ENCODE measurements around the gene NR5A2. TPM values are rescaled to one million over a fixed set of nuclear protein-coding genes. Genes with fewer than 3 reads are reported as not detected.

The NR5A2 gene
- total RNA-seq, 3 donors from 2014 or later = 32.7 to 75.3 (median 47.9) TPM

DNA sequence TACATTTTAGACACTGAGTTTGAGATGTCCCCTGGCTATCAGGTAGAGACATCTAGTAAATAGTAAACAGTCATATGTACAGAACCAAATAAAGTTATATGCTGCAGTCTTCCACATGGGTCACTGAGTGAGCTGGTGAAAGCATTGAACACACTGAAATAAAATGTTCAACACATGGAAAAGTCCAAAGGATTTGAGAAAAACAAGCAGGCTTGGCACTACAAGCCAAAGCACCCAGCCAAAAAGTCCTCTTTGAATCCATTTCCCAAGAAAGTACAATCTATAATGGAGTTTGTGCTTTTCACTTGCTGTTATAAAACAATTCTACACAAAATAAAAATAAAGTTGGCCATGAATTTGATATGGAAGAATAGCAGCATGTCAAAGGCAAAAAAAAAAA lies 135.4 kb downstream of the NR5A2 start:
- Histone ChIP-seq H3K4me1 (ENCODE audit: low read depth) (no peaks in the 10 kb centered on the region), H3K4me3 (no peak overlapping the region), H3K36me3 (ENCODE audit: low read depth) (no peaks in the 10 kb centered on the region), H3K9me3 (no peaks in the 10 kb centered on the region)
- TF ChIP-seq, protein P1, sequence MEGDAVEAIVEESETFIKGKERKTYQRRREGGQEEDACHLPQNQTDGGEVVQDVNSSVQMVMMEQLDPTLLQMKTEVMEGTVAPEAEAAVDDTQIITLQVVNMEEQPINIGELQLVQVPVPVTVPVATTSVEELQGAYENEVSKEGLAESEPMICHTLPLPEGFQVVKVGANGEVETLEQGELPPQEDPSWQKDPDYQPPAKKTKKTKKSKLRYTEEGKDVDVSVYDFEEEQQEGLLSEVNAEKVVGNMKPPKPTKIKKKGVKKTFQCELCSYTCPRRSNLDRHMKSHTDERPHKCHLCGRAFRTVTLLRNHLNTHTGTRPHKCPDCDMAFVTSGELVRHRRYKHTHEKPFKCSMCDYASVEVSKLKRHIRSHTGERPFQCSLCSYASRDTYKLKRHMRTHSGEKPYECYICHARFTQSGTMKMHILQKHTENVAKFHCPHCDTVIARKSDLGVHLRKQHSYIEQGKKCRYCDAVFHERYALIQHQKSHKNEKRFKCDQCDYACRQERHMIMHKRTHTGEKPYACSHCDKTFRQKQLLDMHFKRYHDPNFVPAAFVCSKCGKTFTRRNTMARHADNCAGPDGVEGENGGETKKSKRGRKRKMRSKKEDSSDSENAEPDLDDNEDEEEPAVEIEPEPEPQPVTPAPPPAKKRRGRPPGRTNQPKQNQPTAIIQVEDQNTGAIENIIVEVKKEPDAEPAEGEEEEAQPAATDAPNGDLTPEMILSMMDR (IDR thresholded peaks at IDR 0.05) = no peak
- ATAC-seq (no peak), DNase-seq (no peak)
- intact Hi-C loops (cut with DNase I, micrococcal nuclease) = no loop called here

DNA sequence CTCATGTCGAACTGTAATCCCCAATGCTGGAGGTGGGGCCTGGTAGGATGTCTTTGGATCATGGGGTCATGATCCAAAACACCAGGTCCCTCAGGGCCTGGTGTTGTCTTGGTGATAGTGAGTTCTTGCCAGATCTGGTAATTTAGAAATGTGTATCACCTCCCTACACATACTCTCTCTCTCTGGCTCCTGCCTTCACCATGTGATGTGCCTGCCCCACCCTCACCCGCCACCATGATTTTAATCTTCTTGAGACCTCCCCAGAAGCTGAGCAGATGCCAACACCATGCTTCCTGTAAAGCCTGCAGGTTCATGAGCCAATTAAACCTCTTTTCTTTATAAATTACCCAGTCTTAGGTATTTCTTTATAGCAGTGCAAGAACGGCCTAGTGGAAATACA lies 136.4 kb downstream of the NR5A2 start:
- Histone ChIP-seq H3K4me1 (ENCODE audit: low read depth) (no peaks in the 10 kb centered on the region), H3K4me3 (no peak overlapping the region), H3K36me3 (ENCODE audit: low read depth) (no peaks in the 10 kb centered on the region), H3K9me3 (no peaks in the 10 kb centered on the region)
- intact Hi-C loops (cut with DNase I, micrococcal nuclease) = no loop called here
- DNase-seq (no peak), ATAC-seq (no peak)
- TF ChIP-seq, protein P1 (IDR thresholded peaks at IDR 0.05) = no peak

DNA sequence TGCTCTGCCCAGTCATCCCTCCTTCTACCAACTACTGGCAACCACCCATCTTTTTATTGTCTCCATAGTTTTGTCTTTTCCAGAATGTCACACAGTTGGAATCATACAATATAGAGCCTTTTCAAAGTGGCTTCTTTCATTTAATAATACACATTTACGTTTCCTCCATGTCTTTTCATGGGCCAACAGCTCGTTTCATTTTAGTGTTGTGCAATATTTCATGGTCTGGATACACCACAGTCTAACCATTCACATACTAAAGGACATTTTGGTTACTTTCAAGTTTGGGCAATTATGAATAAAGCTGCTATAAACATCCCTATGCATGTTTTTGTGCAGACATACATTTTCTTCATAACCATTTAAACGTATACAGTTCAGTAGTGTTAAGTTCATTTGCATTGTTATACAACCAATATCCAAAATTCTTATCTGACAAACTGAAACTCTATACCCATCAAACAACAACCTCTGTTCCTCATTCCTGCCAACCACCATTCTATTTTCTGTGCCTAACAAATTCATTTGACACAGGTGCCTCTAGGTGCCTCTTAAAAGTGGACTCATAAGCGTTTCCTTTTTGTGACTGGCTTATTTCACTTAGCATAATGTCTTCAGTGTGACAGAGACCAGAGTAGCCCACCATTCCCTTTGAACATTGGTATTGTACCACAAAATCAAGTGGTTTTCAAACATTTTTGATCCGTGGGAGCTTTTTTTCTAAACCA lies 138.1 kb downstream of the NR5A2 start:
- Histone ChIP-seq H3K4me1 (ENCODE audit: low read depth) (no peaks in the 10 kb centered on the region), H3K9me3 (no peaks in the 10 kb centered on the region), H3K36me3 (ENCODE audit: low read depth) (no peaks in the 10 kb centered on the region), H3K4me3 (no peak overlapping the region)
- intact Hi-C loops (cut with DNase I, micrococcal nuclease) = no loop called here
- TF ChIP-seq, protein P1 (IDR thresholded peaks at IDR 0.05) = no peak
- no peak for DNase-seq
- ATAC-seq = no peak

DNA sequence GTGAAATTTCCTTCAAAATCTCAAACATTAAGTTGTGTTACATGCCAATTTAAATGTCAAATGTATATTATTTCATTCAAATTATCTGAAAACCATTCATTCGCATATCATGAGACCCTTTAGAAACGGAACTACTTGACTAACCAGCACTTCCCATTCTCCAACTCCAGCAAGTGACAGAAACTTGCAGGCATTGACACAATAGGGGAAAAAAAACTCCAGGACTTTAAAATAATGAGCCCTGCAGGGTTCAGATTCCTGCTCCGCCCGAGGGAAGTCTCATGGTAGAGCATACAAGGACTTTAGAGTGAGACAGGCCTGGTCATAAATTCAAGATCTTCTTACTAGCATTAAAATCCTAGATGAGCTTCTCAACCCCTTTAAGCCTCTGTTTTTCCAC lies 138.9 kb downstream of the NR5A2 start:
- Histone ChIP-seq H3K4me3 (no peak overlapping the region), H3K9me3 (no peaks in the 10 kb centered on the region), H3K4me1 (ENCODE audit: low read depth) (no peaks in the 10 kb centered on the region), H3K36me3 (ENCODE audit: low read depth) (no peaks in the 10 kb centered on the region)
- ATAC-seq = no peak
- TF ChIP-seq, protein P1 (IDR thresholded peaks at IDR 0.05) = no peak
- intact Hi-C loops (cut with DNase I, micrococcal nuclease) = no loop called here
- DNase-seq = no peak

DNA sequence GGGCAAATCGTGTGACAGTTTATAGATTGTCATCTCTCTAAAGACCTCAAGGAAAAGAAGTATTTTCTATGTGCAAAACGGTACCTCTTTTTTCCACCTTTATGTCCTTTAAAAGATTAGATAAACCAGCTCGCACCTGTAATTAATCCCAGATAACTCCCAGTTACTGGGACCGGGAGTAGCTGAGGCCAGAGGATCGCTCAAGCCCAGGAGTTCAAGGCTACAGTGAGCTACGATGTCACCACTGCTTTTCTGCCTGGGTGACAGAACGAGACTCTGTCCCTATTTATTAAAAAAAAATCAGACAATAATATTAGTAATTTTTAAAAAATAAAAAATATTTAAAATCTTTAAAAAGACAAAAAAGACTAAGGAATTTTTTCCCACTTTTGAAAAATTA lies 141.4 kb downstream of the NR5A2 start:
- Histone ChIP-seq H3K4me3 (no peak overlapping the region), H3K9me3 (no peaks in the 10 kb centered on the region), H3K36me3 (ENCODE audit: low read depth) (no peaks in the 10 kb centered on the region), H3K4me1 (ENCODE audit: low read depth) (no peaks in the 10 kb centered on the region)
- ATAC-seq = no peak
- DNase-seq = no peak
- TF ChIP-seq, protein P1 (IDR thresholded peaks at IDR 0.05) = no peak
- intact Hi-C loops (cut with DNase I, micrococcal nuclease) = no loop called here

DNA sequence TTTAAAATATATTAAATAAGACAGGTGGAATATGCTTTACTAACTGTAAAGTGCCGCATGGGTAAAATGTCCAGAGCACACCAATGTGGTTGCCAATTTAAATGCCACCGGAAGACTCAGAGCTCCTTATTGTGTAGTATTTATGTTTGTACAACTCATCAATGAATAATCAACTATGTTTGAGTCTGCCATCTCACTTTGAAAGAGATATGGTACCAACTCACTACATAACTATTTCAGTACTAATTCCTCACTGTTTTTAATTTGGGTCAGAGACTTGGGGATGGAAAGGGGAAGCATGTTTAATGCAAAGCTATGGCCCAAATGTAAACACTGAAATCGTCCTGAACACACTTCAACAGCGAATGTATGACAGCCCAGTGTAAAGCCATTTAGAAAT lies 144.8 kb downstream of the NR5A2 start:
- Histone ChIP-seq H3K36me3 (ENCODE audit: low read depth) (no peaks in the 10 kb centered on the region), H3K4me3 (no peak overlapping the region), H3K9me3 (no peaks in the 10 kb centered on the region), H3K4me1 (ENCODE audit: low read depth) (no peaks in the 10 kb centered on the region)
- intact Hi-C loops (cut with DNase I, micrococcal nuclease) = no loop called here
- ATAC-seq = no peak
- no peak for DNase-seq
- TF ChIP-seq, protein P1 (IDR thresholded peaks at IDR 0.05) = no peak
